Transverse colon (tissue), 4 donors: Measurements from ENCODE around the gene ZFAND3. TPM values are rescaled to one million over a fixed set of nuclear protein-coding genes. Genes with fewer than 3 reads are reported as not detected.

Source experiments
- DNase-seq: peaks from one replicate; pipeline ENCODE4 v3.0.0-alpha.2; 2019
- H3K27ac ChIP-seq, 4 donors: fragments of 200-600 bp; sonication (generic); 2 replicates each; pipeline ENCODE4 v1.5.1; 2016 to 2018; ENCODE audit warnings: inconsistent platforms in 4 of 4
- H3K27me3 ChIP-seq: fragments of 200-600 bp; sonication (generic); 2 replicates; pipeline ENCODE4 v1.5.1; 2017; ENCODE audit warnings: inconsistent platforms
- H3K36me3 ChIP-seq, 4 donors: fragments of 200-600 bp; sonication (generic); 2 replicates each; pipeline ENCODE4 v1.5.1; 2017 to 2019; ENCODE audit warnings: inconsistent platforms in 4 of 4
- H3K4me1 ChIP-seq, 4 donors: fragments of 200-600 bp; sonication (generic); 2 replicates each; pipeline ENCODE4 v1.5.1; 2017 to 2020; ENCODE audit warnings: inconsistent platforms in 4 of 4
- H3K4me3 ChIP-seq, 4 donors: fragments of 200-600 bp; sonication (generic); 1 replicate in 1 of 4; 2 replicates in 3 of 4; pipeline versions ENCODE4 v1.5.1 to v1.6.1; 2017 to 2019; ENCODE audit warnings: inconsistent platforms in 4 of 4
- H3K9me3 ChIP-seq, 2 donors: fragments of 200-600 bp; sonication (generic); 2 replicates each; pipeline ENCODE4 v1.5.1; 2017 to 2019; ENCODE audit warnings: inconsistent platforms in 2 of 2
- CTCF ChIP-seq, 5 experiments: fragments of 200-600 bp in 3 of 5; fragments of 450-650 bp in 2 of 5; sonication (generic) in 3 of 5; IDR thresholded peaks; 1 replicate in 2 of 5; 2 replicates in 3 of 5; pipeline ENCODE4 v1.5.1; 2016 to 2017; ENCODE audit warnings: antibody characterized with exemption in 5 of 5, inconsistent platforms in 3 of 5, mild to moderate bottlenecking in 2 of 5, moderate library complexity in 1 of 5
- EP300 ChIP-seq: sonication (generic); formaldehyde crosslinking; IDR thresholded peaks from one replicate; pipeline ENCODE4 v1.6.1; 2017; ENCODE audit warnings: antibody characterized with exemption, low read depth
- POLR2A ChIP-seq: fragments of 450-650 bp; IDR thresholded peaks from one replicate; pipeline ENCODE4 v1.6.1; 2016; ENCODE audit warnings: antibody characterized with exemption, mild to moderate bottlenecking, moderate library complexity
- POLR2AphosphoS5 ChIP-seq, 3 donors: sonication (generic); formaldehyde crosslinking; IDR thresholded peaks; one replicate each; pipeline ENCODE4 v1.6.1; 2016; ENCODE audit warnings: antibody characterized with exemption in 3 of 3
- WGBS, 2 donors: methylation state at CpG; one replicate each; pipeline ENCODE4 v1.1.5; 2018; ENCODE audit warnings: low coverage in 1 of 2; 5-methylcytosine and 5-hydroxymethylcytosine counted together
- in situ Hi-C, 4 donors: fragments of 200-750 bp; cut with MboI; loops; one replicate each; pipeline versions ENCODE4 v1.15.0 to v1.15.1; 2017; ENCODE audit warnings: low sequenced_read_pairs in 3 of 4, low pct_ligation_motif_present in 1 of 4, low pct_unique_long_range_greater_than_20kb in 1 of 4
- intact Hi-C: fragments of 100-400 bp; cut with DNase I; formaldehyde crosslinking; loops from one replicate; pipeline ENCODE4 v1.15.1; 2023; ENCODE audit warnings: low total_unique reads
- total RNA-seq, 4 donors: library from RNA; depleted of rRNA; stranded (reverse); fragments of >200 nt; gene quantifications; one replicate each; pipeline ENCODE4 v1.1.0, GENCODE V29; 2016

The ZFAND3 gene
- total RNA-seq, 4 donors from 2014 or later = 20.5 to 83.4 (median 36.5) TPM

- Histone ChIP-seq H3K9me3 (no peaks in the 10 kb centered on the region), H3K4me3 (no peak overlapping the region), H3K27ac (no peak overlapping the region), H3K36me3 (no peaks in the 10 kb centered on the region), H3K27me3 (no peaks in the 10 kb centered on the region), H3K4me1 (no peaks in the 10 kb centered on the region)
- 97% methylated on average over 3 of the region's 3 CpGs; no CpG with 5 or more reads in 1 of the 2 donors for WGBS, 2 donors
- intact Hi-C loops (no loop called here), in situ Hi-C loops (no loop called here)
- TF ChIP-seq EP300 (no peak), POLR2A (no peak), POLR2AphosphoS5 (IDR thresholded peaks at IDR 0.05) (no peak), CTCF (IDR thresholded peaks at IDR 0.05) (no peak)
- DNase-seq = no peak
Measured at GRCh38 chr6:38150021-38150420, 330.5 kb downstream of the ZFAND3 start.

- in situ Hi-C loops (no loop called here), intact Hi-C loops (no loop called here)
- Histone ChIP-seq H3K4me3 (no peak overlapping the region), H3K36me3 (no peaks in the 10 kb centered on the region), H3K27me3 (no peaks in the 10 kb centered on the region), H3K4me1 (no peaks in the 10 kb centered on the region), H3K9me3 (no peaks in the 10 kb centered on the region), H3K27ac (no peak overlapping the region)
- TF ChIP-seq CTCF (IDR thresholded peaks at IDR 0.05) (no peak), POLR2AphosphoS5 (IDR thresholded peaks at IDR 0.05) (no peak), EP300 (no peak), POLR2A (no peak)
- 92 to 94% methylated on average over 3 to 11 of the region's 11 CpGs for WGBS, 2 donors
- no peak for DNase-seq
Measured at GRCh38 chr6:38150681-38151296, 331.3 kb downstream of the ZFAND3 start.

- H3K36me3 ChIP-seq = no peaks in the 10 kb centered on the region
- WGBS, 2 donors = 93 to 100% methylated on average over 4 to 22 of the region's 22 CpGs
- H3K27ac ChIP-seq = no peak overlapping the region
- intact Hi-C loops = no loop called here
- H3K4me1 ChIP-seq = no peaks in the 10 kb centered on the region
- H3K4me3 ChIP-seq = no peak overlapping the region
- no peak for DNase-seq
- no peaks in the 10 kb centered on the region for H3K27me3 ChIP-seq
- no peaks in the 10 kb centered on the region for H3K9me3 ChIP-seq
- in situ Hi-C loops = no loop called here
- TF ChIP-seq CTCF (IDR thresholded peaks at IDR 0.05) = no peak
- no peak for TF ChIP-seq POLR2A
- TF ChIP-seq EP300 = no peak
- TF ChIP-seq POLR2AphosphoS5 (IDR thresholded peaks at IDR 0.05) = no peak
Measured at GRCh38 chr6:38151580-38152500, 332.3 kb downstream of the ZFAND3 start.

GRCh38 chr6:38152620-38153019, 333.1 kb downstream of the ZFAND3 start:
- 89 to 90% methylated on average over 2 to 8 of the region's 8 CpGs for WGBS, 2 donors
- in situ Hi-C loops = no loop called here
- H3K4me3 ChIP-seq = no peak overlapping the region
- H3K36me3 ChIP-seq = no peaks in the 10 kb centered on the region
- H3K4me1 ChIP-seq = no peaks in the 10 kb centered on the region
- H3K27ac ChIP-seq = no peak overlapping the region
- H3K27me3 ChIP-seq = no peaks in the 10 kb centered on the region
- H3K9me3 ChIP-seq = no peaks in the 10 kb centered on the region
- no peak for TF ChIP-seq EP300
- no peak for TF ChIP-seq POLR2AphosphoS5 (IDR thresholded peaks at IDR 0.05)
- no peak for TF ChIP-seq POLR2A
- TF ChIP-seq CTCF (IDR thresholded peaks at IDR 0.05) = no peak
- DNase-seq = no peak
- intact Hi-C loops = no loop called here
